ENCODE results near the gene MBOAT1.
"Not testable (repeated sequence)": the region's sequence is repeated elsewhere in the genome, so short reads cannot be mapped to it uniquely, and the experiment has no call there.

- TF ChIP-seq POLR2A (IDR thresholded peaks at IDR 0.05): not testable (repeated sequence)
- TF ChIP-seq, protein P1, sequence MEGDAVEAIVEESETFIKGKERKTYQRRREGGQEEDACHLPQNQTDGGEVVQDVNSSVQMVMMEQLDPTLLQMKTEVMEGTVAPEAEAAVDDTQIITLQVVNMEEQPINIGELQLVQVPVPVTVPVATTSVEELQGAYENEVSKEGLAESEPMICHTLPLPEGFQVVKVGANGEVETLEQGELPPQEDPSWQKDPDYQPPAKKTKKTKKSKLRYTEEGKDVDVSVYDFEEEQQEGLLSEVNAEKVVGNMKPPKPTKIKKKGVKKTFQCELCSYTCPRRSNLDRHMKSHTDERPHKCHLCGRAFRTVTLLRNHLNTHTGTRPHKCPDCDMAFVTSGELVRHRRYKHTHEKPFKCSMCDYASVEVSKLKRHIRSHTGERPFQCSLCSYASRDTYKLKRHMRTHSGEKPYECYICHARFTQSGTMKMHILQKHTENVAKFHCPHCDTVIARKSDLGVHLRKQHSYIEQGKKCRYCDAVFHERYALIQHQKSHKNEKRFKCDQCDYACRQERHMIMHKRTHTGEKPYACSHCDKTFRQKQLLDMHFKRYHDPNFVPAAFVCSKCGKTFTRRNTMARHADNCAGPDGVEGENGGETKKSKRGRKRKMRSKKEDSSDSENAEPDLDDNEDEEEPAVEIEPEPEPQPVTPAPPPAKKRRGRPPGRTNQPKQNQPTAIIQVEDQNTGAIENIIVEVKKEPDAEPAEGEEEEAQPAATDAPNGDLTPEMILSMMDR (IDR thresholded peaks at IDR 0.05): not testable (repeated sequence)
These were observed 72.9 kb downstream of the MBOAT1 start for GRCh38 chr6:20139127-20139963.

All from Peyer's patch (tissue), 4 donors.